SJSA1 (cell line): ENCODE results near the gene SERPINE2. TPM values are rescaled to one million over a fixed set of nuclear protein-coding genes. Genes with fewer than 3 reads are reported as not detected.
A peak's percentile ranks its signal among the peaks of the same experiment; 100 is the strongest.

Experiments
- DNase-seq, 2 experiments: peaks; one replicate each; pipeline ENCODE4 v3.0.0-alpha.2; 2015 to 2020; ENCODE audit warnings: low spot score in 2 of 2, low read depth in 1 of 2
- H3K27ac ChIP-seq: fragments of 250-450 bp; sonication (Bioruptor Pico); 2 replicates; pipeline ENCODE4 v1.5.1; 2020; ENCODE audit warnings: mild to moderate bottlenecking, moderate library complexity
- H3K27me3 ChIP-seq: fragments of 250-450 bp; sonication (Bioruptor Pico); replicated peaks from 2 replicates; pipeline ENCODE4 v1.5.1; 2020; ENCODE audit warnings: mild to moderate bottlenecking, moderate library complexity
- H3K36me3 ChIP-seq: fragments of 250-450 bp; sonication (Bioruptor Pico); 2 replicates; pipeline ENCODE4 v1.5.1; 2020; ENCODE audit warnings: mild to moderate bottlenecking
- H3K4me1 ChIP-seq: fragments of 250-450 bp; sonication (Bioruptor Pico); replicated peaks from 2 replicates; pipeline ENCODE4 v1.6.1; 2021; ENCODE audit warnings: mild to moderate bottlenecking
- H3K4me3 ChIP-seq: fragments of 250-450 bp; sonication (Bioruptor Pico); 2 replicates; pipeline ENCODE4 v1.5.1; 2020; ENCODE audit warnings: mild to moderate bottlenecking
- H3K9me3 ChIP-seq: fragments of 250-450 bp; sonication (Bioruptor Pico); replicated peaks from 2 replicates; pipeline ENCODE4 v1.5.1; 2020; ENCODE audit warnings: mild to moderate bottlenecking
- total RNA-seq: library from RNA; depleted of rRNA; stranded (reverse); fragments of >200 nt; shearing (Covaris generic); gene quantifications from 2 replicates; pipeline ENCODE4 v1.2.3, GENCODE V29; 2014

SERPINE2 gene
- total RNA-seq, 1 experiment from 2014 or later, result 45.5 TPM

GRCh38 chr2:223971731-223972130 lies 67.4 kb downstream of the SERPINE2 start:
- Histone ChIP-seq H3K9me3 (no peaks in the 10 kb centered on the region), H3K4me3 (no peak overlapping the region), H3K4me1 (peaks cover 17% of the 10 kb centered on the region), H3K27me3 (no peaks in the 10 kb centered on the region), H3K27ac (no peak overlapping the region), H3K36me3 (peaks cover 19% of the 10 kb centered on the region)
- no peak for DNase-seq

DNA sequence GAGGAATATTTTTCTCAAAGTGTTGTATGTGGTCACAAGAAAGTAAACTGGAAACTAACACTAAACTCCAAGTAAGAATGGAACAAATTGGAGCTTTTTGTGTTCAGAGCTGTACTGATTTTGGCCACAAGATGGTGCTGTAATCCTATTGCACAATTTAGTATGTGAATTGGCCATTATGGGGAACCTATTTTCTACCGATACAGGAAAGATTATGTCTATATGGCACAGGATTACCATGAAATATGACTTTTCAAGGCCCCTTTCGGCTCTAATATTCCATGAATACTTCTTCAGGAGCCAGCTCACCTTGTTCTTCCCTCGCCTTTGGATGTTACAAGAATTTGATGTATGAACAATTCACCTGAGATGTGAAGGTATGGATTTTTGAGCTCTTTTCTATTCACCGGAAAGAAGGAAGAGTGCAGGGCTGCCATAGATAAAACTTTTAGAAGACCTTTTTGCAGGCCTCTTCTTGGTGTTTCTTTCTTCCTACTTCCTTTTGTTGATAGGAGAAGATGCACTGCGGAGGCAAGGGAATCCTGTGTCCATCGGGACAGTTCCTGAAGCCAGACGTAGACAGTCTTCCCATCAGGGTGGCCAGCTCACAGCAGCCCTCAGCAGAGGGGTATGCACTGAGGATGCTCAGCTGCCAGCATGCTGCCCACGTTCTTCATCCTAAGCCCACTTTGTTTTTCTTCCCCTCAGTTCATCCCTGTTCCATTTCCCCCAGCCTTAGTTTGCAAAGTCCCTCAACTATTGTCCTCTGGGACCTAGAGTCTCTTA lies 68.5 kb downstream of the SERPINE2 start:
- Histone ChIP-seq H3K36me3 (peaks cover 29% of the 10 kb centered on the region), H3K27ac (no peak overlapping the region), H3K4me3 (no peak overlapping the region), H3K4me1 (peaks cover 5% of the 10 kb centered on the region), H3K9me3 (no peaks in the 10 kb centered on the region), H3K27me3 (no peaks in the 10 kb centered on the region)
- DNase-seq, result peak in 1 of 2 experiments; percentile 61

GRCh38 chr2:223969856-223970255 lies 69.2 kb downstream of the SERPINE2 start:
- no peaks in the 10 kb centered on the region for H3K4me1 ChIP-seq
- H3K27me3 ChIP-seq, result no peaks in the 10 kb centered on the region
- peaks cover 29% of the 10 kb centered on the region for H3K36me3 ChIP-seq
- no peak overlapping the region for H3K4me3 ChIP-seq
- H3K9me3 ChIP-seq, result no peaks in the 10 kb centered on the region
- DNase-seq, result no peak
- no peak overlapping the region for H3K27ac ChIP-seq

DNA sequence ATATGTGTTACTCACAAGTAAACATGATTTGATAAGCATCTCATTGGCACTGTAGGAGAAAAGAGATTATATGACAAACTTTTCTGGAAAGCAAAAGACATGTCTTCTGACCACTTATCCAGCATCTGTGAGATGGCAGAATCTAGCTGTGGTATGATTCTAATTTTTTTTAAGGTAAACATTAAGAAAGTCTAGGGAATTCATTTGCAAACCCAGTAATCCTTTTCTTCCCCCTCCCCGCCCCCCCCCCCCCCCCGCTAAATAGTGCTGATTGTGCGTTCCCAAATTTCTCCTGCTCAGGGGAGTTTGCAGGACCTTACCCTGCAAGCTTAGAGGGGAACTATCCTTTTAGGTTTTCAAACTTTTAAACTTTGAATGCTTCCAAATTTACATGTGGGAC lies 69.8 kb downstream of the SERPINE2 start:
- DNase-seq, result no peak
- H3K4me1 ChIP-seq, result no peaks in the 10 kb centered on the region
- H3K36me3 ChIP-seq, result peaks cover 34% of the 10 kb centered on the region
- no peak overlapping the region for H3K27ac ChIP-seq
- no peaks in the 10 kb centered on the region for H3K9me3 ChIP-seq
- no peak overlapping the region for H3K4me3 ChIP-seq
- H3K27me3 ChIP-seq, result no peaks in the 10 kb centered on the region

DNA sequence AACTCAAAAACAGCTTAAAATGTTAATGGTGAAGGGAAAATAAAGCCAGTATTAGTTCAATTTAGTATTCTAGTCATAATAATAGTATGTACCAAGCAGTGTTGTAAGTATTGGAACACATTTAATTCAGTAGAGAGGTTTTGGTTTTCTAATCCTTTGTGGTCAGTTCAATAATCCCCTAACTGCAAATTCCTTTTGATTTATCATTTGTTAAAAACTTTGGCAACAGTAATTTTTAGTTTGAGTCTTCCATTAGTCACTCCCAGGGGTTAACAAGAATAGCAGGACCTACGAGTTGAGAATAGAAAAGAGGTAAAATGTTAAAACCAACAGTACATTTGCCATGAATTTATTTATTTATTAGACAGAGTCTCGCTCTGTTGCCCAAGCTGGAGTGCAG lies 71.1 kb downstream of the SERPINE2 start:
- no peak for DNase-seq
- H3K9me3 ChIP-seq, result no peaks in the 10 kb centered on the region

DNA sequence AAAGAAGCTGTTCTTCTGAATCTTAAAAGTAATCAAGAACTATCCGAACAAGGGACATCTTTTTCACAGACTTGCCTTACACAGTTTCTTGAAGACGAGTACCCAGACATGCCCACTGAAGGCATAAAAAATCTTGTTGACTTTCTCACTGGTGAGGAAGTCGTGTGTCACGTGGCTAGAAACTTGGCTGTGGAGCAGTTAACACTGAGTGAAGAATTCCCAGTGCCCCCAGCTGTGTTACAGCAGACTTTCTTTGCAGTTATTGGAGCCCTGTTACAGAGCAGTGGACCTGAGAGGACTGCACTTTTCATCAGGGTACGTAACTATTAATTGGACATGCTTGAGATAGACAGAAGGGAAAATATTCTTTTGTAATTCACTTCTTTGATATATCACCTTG lies 79.4 kb downstream of the SERPINE2 start:
- H3K9me3 ChIP-seq, result no peaks in the 10 kb centered on the region
- no peaks in the 10 kb centered on the region for H3K27me3 ChIP-seq
- H3K27ac ChIP-seq, result no peak overlapping the region
- H3K4me1 ChIP-seq, result 0 out of 2 replicates have a peak, but pooled peaks cover 11% of the 10 kb centered on the region
- H3K4me3 ChIP-seq, result no peak overlapping the region
- DNase-seq, result no peak
- H3K36me3 ChIP-seq, result peaks cover 46% of the 10 kb centered on the region

More for the DNA sequence above, 71.1 kb downstream of the SERPINE2 start:
- Histone ChIP-seq H3K4me3 (no peak overlapping the region), H3K4me1 (no peaks in the 10 kb centered on the region), H3K27me3 (no peaks in the 10 kb centered on the region), H3K36me3 (peaks cover 41% of the 10 kb centered on the region), H3K27ac (no peak overlapping the region)

GRCh38 chr2:223957092-223957851 lies 81.8 kb downstream of the SERPINE2 start, which contains the start of gene MRPL44:
TSS of gene MRPL44 (plus strand) at chr2:223957463. CDS start at chr2:223957473, 10 bp downstream.
- H3K9me3 ChIP-seq, result no peaks in the 10 kb centered on the region
- no peaks in the 10 kb centered on the region for H3K27me3 ChIP-seq
- H3K4me3 ChIP-seq, result peak within 1 kb of the TSS; percentile 82
- H3K27ac ChIP-seq, result peak within 1 kb of the TSS; percentile 58
- DNase-seq, result peak; percentile 95 to 96
- H3K36me3 ChIP-seq, result peaks cover 34% of the 10 kb centered on the region
- H3K4me1 ChIP-seq, result 0 out of 2 replicates have a peak, but pooled peaks cover 11% of the 10 kb centered on the region

GRCh38 chr2:223956300-223956699 lies 82.8 kb downstream of the SERPINE2 start:
- H3K27ac ChIP-seq, result no peak overlapping the region
- DNase-seq, result no peak

GRCh38 chr2:223954401-223954800 lies 84.7 kb downstream of the SERPINE2 start:
- Histone ChIP-seq H3K36me3 (peaks cover 5% of the 10 kb centered on the region), H3K27ac (no peak overlapping the region), H3K4me3 (no peak overlapping the region), H3K27me3 (no peaks in the 10 kb centered on the region), H3K9me3 (no peaks in the 10 kb centered on the region), H3K4me1 (0 out of 2 replicates have a peak, but pooled peaks cover 11% of the 10 kb centered on the region)
- DNase-seq, result no peak

More at GRCh38 chr2:223956300-223956699, 82.8 kb downstream of the SERPINE2 start:
- Histone ChIP-seq H3K36me3 (peaks cover 24% of the 10 kb centered on the region), H3K9me3 (no peaks in the 10 kb centered on the region), H3K4me3 (no peak overlapping the region), H3K27me3 (no peaks in the 10 kb centered on the region), H3K4me1 (0 out of 2 replicates have a peak, but pooled peaks cover 11% of the 10 kb centered on the region)

- peaks cover 2% of the 10 kb centered on the region for H3K36me3 ChIP-seq
- H3K27ac ChIP-seq, result no peak overlapping the region
- no peaks in the 10 kb centered on the region for H3K27me3 ChIP-seq
- H3K4me3 ChIP-seq, result no peak overlapping the region
- no peak for DNase-seq
- H3K4me1 ChIP-seq, result 0 out of 2 replicates have a peak, but pooled peaks cover 4% of the 10 kb centered on the region
- no peaks in the 10 kb centered on the region for H3K9me3 ChIP-seq
Measured at GRCh38 chr2:223952280-223952968, 86.7 kb downstream of the SERPINE2 start.

DNA sequence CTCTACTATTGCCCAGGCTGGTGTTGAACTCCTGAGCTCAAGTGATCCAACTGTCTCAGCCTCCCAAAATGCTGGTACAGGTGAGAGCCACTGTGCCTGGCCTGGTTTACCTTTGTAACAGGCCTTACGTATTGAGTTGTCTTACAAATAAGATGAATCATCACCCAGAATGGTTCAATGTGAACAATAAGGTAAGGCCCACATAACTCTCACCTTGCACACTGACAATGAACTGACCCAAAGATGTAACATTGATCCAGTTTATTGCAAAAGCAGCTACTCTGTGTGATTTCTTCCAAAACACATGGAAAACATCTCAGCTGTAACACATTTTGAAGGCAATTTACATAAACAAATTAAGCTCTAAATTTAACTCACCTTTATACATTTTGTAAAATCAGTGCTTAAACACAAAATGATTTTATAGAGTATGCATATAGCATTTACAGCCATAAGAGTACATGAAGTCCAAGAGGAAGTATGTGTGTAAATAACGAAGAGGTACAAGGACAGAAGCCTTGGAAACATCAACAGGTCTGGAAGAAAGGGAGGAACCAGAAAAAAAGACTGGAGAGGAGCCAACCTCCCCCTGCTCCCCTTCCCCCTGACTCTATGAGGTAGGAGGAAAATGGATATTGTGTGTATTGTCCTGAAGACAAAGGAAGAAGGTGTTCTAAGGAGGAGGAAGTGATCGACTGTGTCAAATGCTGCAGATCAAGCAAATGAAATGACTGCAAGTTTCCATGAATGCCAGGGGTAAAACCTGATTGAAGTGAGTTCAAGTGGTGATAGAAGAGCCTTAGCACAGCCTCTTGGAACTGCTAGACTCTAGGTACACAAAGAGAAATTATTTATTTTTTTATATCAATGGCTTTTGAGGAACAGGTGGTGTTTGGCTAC lies 88.4 kb downstream of the SERPINE2 start:
- H3K36me3 ChIP-seq, result no peaks in the 10 kb centered on the region
- no peak overlapping the region for H3K4me3 ChIP-seq
- no peak overlapping the region for H3K27ac ChIP-seq
- H3K9me3 ChIP-seq, result no peaks in the 10 kb centered on the region
- DNase-seq, result no peak
- peaks cover 2% of the 10 kb centered on the region for H3K4me1 ChIP-seq
- H3K27me3 ChIP-seq, result no peaks in the 10 kb centered on the region

DNA sequence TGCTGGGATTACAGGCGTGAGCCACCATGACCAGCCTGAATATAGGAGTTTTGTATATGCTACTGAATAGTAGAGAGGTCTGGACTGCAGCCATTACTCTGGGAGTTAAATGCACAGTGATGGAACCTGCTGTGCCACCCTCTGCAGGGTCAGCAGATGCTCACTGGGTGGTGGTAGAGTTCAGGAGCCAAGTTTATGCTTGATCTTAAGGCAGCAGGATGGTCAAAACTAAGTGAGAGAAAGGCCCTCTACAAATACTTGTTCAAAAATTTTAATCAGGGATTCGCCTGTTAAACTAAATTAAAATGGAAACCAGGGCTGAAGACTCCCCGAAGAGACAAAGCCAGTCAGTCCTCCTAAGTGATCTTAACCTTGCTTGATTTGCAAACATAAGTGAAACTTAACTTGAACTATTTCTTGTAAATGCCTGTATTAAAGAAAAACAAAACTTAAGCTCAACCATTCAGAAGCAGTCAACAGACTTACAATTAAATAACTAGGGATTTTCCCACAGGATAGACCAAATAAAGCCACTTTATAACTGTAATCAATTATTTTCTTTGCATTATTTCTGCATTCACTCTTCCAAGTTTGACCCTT lies 89.7 kb downstream of the SERPINE2 start:
- Histone ChIP-seq H3K36me3 (peaks cover 8% of the 10 kb centered on the region), H3K27ac (no peak overlapping the region), H3K27me3 (no peaks in the 10 kb centered on the region), H3K4me3 (no peak overlapping the region), H3K4me1 (peaks cover 6% of the 10 kb centered on the region), H3K9me3 (no peaks in the 10 kb centered on the region)
- no peak for DNase-seq
